Measurements from ENCODE around the gene TRMT2B. TPM values are rescaled to one million over a fixed set of nuclear protein-coding genes. Genes with fewer than 3 reads are reported as not detected.

The TRMT2B gene, protein sequence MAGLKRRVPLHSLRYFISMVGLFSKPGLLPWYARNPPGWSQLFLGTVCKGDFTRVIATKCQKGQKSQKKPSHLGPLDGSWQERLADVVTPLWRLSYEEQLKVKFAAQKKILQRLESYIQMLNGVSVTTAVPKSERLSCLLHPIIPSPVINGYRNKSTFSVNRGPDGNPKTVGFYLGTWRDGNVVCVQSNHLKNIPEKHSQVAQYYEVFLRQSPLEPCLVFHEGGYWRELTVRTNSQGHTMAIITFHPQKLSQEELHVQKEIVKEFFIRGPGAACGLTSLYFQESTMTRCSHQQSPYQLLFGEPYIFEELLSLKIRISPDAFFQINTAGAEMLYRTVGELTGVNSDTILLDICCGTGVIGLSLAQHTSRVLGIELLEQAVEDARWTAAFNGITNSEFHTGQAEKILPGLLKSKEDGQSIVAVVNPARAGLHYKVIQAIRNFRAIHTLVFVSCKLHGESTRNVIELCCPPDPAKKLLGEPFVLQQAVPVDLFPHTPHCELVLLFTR
- 7.5 and 10.8 TPM in 2 replicates for total RNA-seq

DNA sequence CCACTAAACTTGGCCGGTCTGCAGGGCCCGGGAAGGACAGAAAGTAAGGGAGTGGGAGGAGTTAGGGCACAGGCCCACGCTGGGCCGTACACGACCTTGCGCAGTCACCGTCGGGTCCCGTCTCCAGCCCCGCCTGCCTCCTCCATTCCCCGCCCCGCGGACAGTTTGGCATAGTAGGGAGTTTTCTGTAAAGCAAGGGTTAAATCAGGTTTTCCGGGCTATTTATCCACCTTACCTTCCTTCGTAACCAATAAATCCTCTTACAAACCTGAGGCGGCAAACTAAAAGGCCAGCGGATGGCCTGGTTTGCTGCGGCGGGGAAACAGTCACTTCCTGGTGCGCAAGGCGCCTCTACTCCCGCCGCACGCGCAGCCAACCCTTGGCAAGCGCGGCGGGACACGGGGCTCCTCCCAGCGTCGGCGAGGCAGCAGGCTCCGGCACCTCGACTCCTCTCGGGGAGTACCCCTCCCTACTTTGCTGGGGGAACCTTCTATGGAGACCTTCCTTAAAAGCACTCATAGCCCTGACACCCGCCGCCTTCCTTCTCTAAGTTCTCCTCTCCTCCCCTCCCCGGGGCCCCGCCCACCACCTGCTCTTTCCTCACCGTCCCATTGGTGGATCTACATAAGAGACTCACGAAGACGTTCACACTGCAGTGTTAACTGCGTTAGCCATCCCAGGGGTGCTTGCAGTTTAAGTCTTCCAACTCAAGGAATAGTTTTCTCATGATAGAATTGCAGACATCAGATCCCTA lies at the start of gene TRMT2B:
TRMT2B (minus strand) TSS at position 563 of the 754 bp plus-strand sequence. CDS start 9,822 bp downstream, outside the sequence.

GRCh38 chrX:101097546-101098453 lies 45.9 kb upstream of the TRMT2B start, which contains the start of gene CENPI:
Gene CENPI, plus strand, starts transcription at chrX:101098204. Its CDS starts 2,867 bp downstream, at chrX:101101071.

GRCh38 chrX:101078716-101079598 lies 27.0 kb upstream of the TRMT2B start, which contains the start of gene TMEM35A:
Gene TMEM35A, plus strand, starts transcription at chrX:101078879. Its CDS starts 124 bp downstream, at chrX:101079003.

DNA sequence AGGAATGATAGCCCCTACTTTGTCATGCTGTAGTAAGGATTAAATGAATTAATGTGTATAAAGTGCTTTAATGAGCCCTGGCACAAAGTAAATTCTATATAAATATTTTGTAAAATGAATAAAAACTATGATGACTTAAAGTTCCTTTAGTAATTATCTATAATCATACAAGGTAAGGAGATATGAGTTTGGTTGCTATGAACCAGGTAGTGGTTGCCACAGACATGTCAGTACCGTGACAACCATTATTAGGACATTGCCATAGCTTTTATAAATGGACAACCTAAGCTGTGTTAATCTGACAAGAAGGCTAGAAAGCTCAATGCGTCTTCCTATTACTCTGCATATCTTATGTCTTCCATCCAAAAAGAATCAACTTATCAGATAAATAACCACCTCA lies 82.5 kb downstream of the TRMT2B start, which contains the start of gene ARL13A:
ARL13A (plus strand) TSS at position 301 of the 400 bp plus-strand sequence. CDS start 3,982 bp downstream, outside the sequence.

Other genes starting within 250 kb of the TRMT2B start
- gene CSTF2, start 231.7 kb downstream of the TRMT2B start, total RNA-seq = 11.7 and 19.0 TPM in 2 replicates
- gene NOX1, start 177.8 kb downstream of the TRMT2B start, total RNA-seq = 0.21 TPM in 1 of 2 replicates, not detected in the other
- gene XKRX, start 123.2 kb downstream of the TRMT2B start, total RNA-seq = 0.24 and 1.1 TPM in 2 replicates
- not detected in 2 replicates for gene ARL13A, start 82.4 kb downstream of the TRMT2B start, total RNA-seq
- not detected in 2 replicates for gene TMEM35A, start 26.8 kb upstream of the TRMT2B start, total RNA-seq
- gene CENPI, start 46.1 kb upstream of the TRMT2B start, total RNA-seq = 1.7 and 3.9 TPM in 2 replicates
- gene DRP2, start 167.7 kb upstream of the TRMT2B start, total RNA-seq = under 0.01 TPM in 2 replicates
- 0.21 and 0.24 TPM in 2 replicates for gene TAF7L, start 239.2 kb upstream of the TRMT2B start, total RNA-seq